Stimulated activated CD8-positive, alpha-beta memory T cell treated with anti-CD3 and anti-CD28 coated beads, Interleukin-15, amount 100 ng/mL, for 4 hours (primary cell): ENCODE results near the gene DDAH1.

ENCODE experiments used
- DNase-seq, 2 donors: peaks; one replicate each; pipeline ENCODE4 v3.0.0-alpha.2; 2020; ENCODE audit warnings: low read depth in 2 of 2

DDAH1 gene

GRCh38 chr1:85274969-85275453 lies 189.9 kb downstream of the DDAH1 start:
- DNase-seq: no peak

DNA sequence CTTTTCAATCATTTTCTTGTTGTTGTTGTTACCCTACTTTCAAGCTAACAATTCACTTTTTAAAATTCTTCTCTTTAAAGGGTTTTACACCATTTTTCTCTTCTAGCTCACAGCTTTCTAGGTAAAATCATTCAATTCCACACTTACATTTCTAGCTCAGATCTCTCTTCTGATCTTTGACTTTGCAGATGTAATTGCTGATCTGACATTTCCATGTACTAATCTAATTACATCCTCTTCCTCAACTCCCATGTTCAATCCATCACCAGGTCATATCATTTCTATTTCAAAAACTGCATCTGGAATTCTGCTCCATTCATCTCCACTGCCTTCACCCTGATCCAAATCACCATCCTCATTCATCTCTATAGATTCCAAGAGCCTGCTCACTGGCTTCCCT lies 191.6 kb downstream of the DDAH1 start:
- no peak for DNase-seq

DNA sequence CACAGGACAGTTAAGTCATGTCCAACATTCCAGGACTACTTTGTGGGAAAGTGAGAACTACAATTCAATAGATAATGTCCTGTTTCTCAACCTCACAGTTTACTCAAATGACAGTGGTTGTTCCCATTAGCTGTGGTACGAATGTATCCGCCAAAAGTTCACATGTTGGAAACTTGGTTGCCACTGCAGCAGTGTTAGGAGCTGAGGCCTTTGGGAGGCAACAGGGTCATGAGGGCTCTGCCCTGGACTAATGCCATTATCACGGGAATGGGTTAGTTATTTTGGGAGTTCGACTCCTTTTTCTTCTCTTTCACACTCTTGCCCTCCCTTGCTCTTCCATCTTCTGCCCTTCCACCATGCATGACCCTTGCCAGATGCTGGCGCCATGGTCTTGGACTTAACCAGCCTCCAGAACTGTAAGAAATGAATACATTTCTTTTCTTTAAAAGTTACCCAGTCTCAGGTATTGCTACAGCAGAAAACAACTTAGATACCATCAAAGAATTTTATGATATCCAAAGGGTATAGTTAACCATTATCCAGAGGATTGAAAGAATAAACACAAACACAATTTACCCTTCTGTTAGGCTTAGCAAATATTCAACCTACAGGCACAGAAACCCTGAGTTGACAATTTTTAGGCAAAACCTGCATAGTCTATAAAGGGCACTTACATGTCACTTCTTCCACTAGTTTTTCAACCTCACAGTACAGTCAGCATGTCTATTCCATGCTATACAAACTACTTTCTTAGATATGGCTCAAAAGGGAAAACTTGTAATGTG lies 196.0 kb downstream of the DDAH1 start:
- DNase-seq: no peak
